GM19452 (cell line): ENCODE results near the gene NETO2.
"Not testable (repeated sequence)": the region's sequence is repeated elsewhere in the genome, so short reads cannot be mapped to it uniquely, and the experiment has no call there.

Experiments
- ATAC-seq: cut with Tn5 transposase; IDR thresholded peaks from one replicate; pipeline ENCODE4 v1.9.1; 2021; ENCODE audit not compliant: unreplicated experiment

NETO2 gene, protein sequence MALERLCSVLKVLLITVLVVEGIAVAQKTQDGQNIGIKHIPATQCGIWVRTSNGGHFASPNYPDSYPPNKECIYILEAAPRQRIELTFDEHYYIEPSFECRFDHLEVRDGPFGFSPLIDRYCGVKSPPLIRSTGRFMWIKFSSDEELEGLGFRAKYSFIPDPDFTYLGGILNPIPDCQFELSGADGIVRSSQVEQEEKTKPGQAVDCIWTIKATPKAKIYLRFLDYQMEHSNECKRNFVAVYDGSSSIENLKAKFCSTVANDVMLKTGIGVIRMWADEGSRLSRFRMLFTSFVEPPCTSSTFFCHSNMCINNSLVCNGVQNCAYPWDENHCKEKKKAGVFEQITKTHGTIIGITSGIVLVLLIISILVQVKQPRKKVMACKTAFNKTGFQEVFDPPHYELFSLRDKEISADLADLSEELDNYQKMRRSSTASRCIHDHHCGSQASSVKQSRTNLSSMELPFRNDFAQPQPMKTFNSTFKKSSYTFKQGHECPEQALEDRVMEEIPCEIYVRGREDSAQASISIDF

DNA sequence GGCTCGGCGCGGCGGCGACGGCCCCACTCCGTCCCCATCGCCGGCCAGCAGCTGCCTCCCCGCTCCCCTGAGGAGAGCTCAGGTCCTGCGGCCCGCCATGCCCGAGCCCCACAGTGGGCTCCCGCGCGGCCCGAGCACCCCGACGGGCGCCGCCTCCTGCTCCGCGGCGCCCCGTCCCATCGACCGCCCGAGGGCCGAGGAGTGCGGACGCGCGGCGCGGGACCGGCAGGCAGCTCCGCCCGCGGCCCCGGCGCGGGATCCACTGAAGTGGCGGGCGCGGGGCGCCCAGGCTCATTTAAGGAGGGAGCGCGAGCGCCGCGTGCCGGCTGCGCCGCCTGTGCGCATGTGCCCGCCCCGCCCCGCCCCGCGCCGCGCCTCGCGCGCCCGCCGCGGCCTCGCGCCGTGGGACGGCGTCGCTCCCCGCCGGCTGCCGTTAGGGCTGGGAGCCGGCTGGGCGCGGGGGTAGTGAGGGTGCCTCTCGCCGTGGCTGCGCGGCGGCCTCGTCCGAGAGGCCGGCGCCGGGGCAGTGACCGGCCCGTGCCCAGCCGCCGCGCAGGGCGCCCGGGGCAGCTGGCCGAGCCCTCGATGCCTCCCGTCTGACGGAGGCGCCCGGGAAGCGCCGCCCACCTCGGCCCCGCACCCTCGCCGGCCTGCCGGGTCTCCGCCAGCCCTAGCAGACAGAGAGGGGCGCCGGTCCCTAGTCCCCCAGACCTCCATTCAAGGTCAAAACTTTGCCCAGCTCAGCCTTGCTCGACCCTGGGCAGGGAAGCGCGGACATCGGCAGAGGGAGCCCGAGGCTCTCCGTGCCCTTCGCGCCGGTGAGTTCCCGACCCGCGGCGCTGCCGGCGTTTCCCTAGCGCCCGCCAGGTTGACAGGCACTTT is at the start of gene NETO2:
Gene NETO2, minus strand, starts transcription at position 269 of the 882 bp plus-strand sequence. CDS start 333 bp downstream, outside the sequence.
- peak; percentile 50 for ATAC-seq

DNA sequence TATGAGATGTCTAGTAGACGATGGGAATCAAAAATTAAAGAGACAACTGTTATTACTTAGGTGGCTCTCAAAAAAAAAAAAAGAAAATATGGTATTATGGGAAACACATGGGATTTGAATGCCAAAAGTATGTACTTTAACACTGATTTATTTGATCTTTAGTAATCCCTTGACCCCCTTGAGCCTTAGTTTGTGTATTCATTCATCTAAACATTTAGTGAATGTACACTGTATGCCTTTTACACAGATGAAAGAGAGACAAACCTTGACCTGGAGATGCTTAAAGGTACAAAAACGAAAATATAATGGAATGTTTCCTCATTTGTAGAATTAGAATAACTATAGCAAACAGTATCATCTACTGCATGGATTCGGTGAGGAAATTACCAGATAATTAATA is 38.6 kb upstream of the NETO2 start:
- no peak for ATAC-seq

DNA sequence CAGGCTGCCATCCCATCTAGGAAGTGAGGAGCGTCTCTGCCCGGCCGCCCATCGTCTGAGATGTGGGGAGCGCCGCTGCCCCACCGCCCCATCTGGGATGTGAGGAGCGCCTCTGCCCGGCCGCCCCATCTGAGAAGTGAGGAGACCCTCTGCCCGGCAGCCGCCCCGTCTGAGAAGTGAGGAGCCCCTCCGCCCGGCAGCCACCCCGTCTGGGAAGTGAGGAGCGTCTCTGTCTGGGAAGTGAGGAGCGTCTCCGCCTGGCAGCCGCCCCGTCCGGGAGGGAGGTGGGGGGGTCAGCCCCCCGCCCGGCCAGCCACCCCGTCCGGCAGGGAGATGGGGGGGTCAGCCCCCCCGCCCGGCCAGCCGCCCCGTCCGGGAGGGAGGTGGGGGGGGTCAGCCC is 37.3 kb upstream of the NETO2 start:
- ATAC-seq, result not testable (repeated sequence)

DNA sequence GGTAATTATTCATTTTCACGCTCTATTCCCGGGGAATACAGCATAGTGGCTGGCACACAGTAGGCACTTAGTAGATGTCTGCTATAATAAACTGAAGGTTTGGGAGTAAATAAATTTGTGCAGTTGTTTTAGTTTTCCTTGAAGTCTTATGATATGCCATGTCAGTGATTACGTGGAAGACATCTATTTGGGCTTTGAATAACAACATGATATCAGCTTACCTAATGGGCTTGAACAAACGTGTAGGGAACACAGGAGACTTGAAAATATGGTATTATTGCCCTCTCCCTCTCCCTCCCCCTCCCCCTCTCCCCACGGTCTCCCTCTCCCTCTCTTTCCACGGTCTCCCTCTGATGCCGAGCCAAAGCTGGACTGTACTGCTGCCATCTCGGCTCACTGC is 36.3 kb upstream of the NETO2 start:
- no peak for ATAC-seq

DNA sequence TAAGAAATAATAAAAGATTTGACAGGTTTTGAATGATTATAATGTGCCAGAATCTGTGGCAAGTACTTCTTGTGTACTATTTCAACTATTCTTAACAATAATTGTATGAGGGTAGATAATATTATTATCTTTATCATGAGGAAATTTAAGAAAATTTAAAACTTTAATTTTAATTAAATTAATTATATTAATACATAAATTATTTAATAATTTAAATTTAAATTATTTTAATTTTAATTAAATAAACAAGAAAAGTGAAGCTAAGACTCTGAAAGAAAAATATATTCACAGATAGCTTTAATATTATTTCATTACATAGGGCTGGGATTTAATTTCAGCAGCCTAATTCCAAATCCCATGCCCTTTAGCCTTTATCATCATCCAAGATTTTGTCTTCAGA is 31.4 kb upstream of the NETO2 start:
- ATAC-seq, result no peak

DNA sequence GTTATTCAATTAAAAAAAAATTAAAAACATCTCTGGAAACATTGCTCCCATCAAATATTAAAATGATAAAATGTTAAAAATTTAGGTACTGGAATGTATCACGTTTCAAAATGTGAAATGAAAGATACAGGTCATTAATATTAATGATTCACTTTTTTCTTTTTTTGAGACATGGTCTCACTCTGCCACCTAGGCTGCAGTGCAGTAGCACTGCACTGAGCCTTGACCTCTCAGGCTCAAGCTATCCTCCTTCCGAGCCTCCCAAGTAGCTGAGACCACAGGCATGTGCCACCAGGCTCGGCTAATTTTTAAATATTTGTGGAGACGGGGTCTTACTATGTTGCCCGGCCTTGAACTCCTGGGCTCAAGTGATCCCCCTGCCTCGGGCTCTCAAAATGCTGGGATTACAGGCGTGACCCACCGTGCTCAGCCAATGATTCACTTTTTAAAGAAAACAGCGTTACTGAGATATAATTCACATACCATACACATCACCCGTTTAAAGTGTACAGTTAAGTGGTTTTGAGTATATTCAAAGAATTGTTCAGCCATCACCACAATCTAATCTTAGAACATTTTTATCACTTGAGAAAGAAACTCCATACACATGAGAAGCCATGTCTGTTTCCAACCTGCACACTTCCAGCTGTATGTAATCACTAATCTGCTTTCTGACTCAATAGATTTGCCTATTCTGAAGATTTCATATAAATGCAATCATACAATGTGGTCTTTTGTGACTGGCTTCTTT is 19.1 kb upstream of the NETO2 start:
- no peak for ATAC-seq

DNA sequence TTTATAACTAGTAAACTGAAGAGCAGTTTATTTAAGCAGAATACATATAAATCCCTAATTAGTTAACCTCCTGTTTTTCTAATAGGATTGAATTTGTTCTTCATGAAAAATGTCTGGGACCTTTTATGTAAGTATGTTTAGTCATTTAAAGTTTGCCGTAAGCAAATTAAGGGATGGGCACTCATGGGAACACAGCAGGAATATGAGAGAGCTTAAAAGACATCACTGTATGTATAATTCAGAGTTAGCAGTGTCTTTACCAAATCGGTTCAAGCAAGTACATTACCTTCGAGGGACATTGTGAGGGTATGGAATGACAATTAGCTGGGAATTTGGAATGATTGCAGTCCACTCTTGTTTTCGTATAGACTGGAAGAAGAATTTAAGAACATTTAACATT is 17.7 kb upstream of the NETO2 start:
- ATAC-seq, result no peak

DNA sequence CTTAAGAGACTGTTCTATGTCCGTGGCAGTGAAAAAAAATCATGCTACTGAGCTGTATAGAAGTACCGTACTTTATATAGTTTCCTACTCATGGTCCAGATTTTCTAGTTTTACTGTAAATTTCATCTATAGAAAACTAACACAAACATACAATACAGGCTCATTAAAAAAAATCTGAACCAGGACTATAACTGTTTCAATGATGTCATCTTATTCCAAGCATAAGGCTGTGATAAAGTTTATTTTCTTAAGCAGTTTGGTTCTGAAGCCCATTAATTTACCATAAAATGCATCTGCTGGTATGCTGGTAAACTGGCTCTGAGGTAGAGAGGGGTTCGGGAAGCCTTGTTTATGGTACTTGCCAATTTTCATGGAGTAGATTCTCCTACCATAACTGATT is 16.7 kb upstream of the NETO2 start:
- no peak for ATAC-seq

DNA sequence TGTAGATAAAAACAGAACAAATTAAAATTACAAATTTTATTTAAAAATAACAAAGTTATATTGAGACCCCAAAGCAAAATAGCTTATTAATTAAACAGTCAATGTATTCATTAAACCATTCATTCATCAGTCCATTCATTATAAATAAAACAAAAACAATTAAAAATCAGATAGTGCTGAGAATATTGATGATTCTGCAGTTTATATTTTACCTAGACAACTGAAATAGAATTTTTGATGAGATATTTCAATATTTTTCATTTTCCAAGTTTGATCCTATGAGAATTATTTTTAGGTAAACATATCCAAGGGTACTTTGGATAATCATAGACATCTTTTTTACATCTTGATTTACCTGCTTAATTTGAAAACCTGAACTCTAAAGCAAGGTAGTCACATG is 15.2 kb upstream of the NETO2 start:
- ATAC-seq, result no peak

DNA sequence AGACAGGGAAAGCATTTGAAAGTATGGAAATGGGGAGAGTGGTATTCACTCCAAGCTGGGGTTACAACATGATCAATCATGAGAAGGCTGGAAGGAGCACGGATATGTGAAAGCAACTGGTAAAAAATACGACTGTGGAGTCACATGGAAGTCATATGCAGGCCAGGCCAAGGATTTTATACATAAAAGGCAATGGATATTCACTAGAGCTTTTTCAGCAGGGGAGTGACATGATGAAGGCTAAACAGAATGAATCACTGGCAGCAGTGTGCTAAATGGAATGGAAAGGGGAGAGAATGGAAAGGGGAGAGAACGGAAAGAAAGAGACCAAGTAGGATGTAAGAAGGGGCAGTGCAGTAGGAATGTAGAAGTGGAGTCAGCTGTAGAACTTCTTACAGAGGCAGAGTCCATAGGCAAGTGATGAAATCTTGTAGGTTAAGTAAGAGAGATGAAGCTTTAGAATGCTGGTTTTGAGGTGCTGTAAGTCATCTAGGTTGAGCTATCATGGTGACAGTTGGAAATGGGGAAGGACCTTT is 13.0 kb upstream of the NETO2 start:
- ATAC-seq, result no peak

DNA sequence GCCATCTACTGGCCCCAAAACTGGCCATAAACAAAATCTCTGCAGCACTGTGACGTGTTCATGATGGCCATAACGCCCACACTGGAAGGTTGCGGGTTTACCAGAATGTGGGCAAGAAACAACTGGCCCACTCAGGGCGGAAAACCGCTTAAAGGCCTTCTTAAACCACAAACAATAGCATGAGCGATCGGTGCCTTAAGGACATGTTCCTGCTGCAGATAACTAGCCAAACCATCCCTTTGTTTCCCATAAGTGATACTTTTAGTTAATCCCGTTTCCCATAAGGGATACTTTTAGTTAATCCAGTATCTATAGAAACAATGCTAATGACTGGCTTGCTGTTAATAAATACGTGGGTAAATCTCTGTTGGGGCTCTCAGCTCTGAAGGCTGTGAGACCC is 8.8 kb upstream of the NETO2 start:
- not testable (repeated sequence) for ATAC-seq

DNA sequence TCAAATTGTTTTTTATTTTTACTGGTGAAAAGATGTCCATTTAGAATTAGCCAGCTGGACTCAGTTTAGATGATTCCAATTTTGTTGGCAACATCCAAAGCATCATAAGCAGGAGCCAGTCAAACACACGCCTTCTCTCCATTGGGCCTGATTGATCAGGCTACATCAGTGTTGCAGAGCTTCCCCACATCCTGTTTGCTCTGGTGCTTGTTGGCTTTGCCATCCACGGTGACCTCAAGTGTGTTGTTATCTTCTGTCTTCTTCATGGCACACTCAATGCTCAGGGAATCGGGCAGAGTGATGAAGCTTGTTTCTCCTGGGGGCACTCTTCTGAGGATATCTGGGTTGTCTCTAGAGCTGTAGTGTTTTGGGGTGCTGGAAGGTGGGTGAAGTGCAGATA is 6.3 kb upstream of the NETO2 start:
- ATAC-seq, result no peak

DNA sequence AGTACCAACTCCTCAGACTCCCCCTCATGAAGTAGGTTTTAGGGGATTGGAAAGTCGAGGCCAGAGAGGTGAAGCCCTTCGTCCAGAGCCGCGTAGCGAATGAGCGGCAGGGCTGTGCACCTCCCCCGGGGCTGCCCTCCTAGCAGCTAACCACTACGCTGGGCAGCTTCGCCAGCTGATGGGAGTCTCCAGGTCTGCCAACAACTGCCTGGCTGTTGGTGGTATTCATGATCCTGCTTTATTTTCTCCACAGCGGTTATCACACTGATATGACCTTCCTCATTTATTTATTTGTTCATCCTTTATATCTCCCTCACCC is 773 bp upstream of the NETO2 start:
- ATAC-seq, result no peak

DNA sequence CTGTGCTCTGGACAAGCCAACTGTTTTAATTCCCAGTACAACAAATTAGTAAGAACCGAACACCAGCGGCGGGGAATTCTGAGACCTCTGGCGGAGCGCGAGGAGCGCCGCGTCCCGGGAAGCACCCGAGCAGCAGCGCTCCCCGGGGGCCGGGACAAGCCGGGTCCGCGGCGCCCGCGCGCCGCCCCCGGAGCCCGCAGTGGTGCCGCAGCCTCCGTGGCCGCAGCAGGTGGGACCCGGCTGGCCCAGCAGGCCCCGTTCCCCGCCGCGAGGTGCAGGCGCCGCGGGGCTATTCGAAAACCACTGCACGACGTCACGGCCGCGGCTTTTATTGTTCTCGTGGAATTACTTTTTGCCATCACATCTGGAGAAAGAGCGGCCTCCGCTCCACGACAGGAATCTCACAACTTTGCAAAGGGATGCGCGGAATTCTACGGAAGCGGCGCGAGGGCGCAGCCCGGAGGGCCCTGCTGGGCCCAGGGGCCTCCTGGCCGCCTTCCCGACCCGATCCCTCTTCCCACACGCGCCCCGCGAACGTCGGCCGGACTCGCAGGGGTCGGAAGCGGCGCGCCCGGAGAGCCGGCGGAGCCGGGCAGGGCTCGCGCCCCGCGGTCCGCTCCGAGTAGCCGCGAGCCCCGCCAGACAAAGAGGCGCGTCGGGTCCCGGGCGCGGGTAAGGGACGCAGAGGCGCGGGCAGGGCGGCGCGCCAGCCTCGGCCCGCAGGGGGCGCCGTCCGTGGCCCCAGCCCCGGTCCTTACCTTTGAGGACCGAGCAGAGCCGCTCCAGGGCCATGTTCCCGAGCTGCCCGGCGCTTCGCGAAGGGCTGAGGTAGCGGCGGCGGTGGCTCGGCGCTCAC is 696 bp downstream of the NETO2 start:
- peak; percentile 62 for ATAC-seq

DNA sequence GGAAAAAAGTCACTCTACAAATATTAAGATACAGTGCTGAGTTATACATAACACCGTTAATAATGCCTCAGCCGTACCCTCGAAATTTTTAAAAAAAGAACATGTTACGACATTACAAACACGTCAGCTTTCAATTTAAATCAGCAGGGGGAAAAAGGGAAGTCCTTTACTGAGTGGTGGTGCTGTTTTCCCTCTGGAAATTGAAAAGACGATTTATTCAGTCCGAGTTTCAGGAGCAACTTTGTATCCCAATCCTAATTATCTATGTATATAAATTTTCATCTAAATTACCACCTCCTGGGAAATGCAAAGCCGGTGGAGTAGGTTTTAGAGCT is 1.3 kb downstream of the NETO2 start:
- ATAC-seq, result no peak

DNA sequence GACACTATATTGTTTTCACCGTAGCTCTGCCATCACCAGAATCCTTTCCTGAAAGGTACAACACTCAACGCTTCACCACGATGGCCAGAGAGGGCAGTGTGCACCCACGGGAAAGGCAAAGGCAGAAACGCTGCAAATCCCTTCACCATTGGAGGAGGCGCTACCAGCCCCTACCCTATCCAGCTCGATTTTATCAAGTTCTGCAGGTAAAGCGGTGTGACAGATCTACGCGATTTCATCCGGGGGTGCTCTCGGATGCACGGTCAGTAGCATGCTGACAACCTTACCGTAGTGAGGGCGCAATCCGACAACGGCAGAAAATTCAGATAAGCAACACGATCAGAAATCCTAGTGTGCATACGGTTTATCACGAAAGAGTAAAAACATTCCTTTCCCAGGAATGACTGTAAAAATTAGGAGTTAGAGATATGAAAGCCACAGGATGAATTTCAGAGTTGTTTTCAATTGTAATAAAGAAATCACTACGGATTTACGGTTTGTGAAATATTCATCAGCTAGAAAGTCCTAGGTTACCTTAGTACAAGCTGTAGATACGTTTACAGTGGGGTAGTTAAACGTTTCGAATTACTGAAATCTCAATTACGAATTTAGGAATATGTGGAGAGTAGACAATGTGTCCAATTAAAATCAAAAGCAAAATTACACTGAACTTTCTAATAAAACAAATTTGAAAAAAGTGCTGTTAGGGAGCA is 1.8 kb downstream of the NETO2 start:
- peak; percentile 44 for ATAC-seq

DNA sequence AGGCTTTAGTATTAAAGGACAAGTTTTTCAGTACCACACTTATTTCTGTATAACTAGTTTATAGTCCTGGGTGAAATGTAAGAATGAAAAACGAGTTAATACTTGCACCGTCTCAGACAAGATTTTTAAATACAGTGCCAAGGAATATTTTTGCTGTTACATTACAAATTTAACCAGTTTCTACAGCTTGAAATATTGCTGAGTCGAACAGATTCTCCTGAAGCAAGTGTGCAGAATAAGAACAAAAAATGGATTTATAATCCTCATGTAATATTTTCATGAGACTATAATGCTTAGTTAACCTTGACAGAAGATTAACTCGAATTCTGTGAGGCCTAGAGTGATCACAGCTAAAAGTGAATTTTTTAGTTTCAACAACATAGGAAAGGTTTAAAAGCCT is 3.1 kb downstream of the NETO2 start:
- no peak for ATAC-seq

DNA sequence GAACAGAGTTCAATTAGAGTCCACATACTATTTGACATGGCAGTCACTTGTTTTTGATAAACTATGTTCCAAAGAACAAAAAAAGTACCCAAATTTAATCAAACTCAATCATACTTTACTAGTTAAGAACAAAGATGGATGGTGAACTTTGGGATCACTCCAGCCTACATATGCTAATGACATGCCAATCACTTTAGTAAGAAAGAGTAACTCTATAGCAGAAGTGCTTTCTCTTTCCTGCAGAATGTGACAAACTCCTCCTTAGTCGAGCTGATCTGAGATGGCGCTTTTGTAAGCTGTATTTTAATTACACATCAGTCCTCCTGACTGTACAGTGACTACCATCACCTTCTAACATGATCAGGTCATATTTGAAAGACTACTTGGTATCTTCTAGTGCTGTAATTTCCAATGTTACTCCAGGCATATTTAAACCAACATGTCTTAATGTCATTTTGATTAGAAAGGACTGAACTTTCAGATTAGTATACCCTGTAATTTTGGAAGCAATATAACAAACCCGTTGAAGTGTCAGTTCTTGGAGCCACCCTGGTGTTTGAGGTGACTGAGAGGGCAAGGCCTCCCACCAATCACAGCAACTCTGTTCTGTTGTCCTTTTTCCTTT is 4.1 kb downstream of the NETO2 start:
- ATAC-seq, result no peak

DNA sequence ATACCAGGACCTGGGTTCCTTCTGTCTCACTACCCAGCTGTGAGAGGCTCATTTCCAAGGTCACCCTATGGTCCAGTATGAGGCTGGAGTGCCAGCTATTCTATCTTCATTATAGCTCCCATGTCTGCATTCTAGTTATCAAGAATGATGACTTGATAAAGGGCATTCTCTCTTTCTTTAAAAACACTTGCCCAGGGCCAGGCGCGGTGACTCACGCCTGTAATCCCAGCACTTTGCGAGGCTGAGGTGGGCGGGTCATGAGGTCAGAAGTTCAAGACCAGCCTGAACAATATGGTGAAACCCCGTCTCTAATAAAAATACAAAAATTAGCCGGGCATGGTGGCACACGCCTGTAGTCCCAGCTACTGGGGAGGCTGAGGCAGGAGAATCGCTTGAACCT is 5.8 kb downstream of the NETO2 start:
- not testable (repeated sequence) for ATAC-seq
